Loucy (cell line): ENCODE data around the gene PCDHGA5.
A peak's percentile ranks its signal among the peaks of the same experiment; 100 is the strongest.

Source experiments
- CTCF ChIP-seq: fragments of 200-600 bp; sonication (generic); conservative IDR thresholded peaks from 2 replicates; pipeline ENCODE4 v1.5.1; 2014; ENCODE audit warnings: mild to moderate bottlenecking, antibody characterized with exemption, low read length
- EZH2phosphoT487 ChIP-seq: fragments of 200-600 bp; IDR thresholded peaks from 2 replicates; pipeline ENCODE4 v1.6.1; 2018; ENCODE audit warnings: antibody characterized with exemption, mild to moderate bottlenecking, moderate library complexity, borderline replicate concordance

DNA sequence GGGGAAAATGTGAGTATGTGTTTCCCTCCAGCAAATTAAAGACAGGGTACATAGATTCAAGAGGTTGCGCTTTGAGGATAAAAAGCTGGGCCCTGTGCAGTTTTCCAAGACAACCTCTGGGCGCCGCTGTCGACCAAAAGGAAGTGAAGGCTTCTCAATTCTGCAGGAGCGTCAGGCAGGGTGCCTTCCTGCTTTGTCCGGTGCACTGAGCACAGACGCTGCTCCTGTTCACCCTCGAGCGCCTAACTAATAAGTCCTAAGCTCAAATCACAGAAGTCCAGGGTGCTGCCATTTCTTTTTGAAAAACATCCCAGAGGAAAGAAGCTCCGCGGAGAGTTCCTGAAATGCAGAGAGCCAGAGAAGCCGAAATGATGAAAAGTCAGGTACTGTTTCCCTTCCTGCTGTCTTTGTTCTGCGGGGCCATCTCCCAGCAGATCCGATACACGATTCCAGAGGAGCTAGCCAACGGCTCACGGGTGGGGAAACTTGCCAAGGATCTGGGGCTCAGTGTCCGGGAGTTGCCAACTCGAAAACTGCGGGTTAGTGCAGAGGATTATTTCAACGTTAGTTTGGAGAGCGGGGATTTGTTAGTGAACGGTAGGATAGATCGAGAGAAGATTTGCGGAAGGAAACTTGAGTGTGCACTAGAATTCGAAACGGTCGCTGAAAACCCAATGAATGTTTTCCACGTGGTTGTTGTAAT is 13.9 kb upstream of the PCDHGA5 start, which contains the start of gene PCDHGB1:
- TF ChIP-seq CTCF (peak; percentile 65), EZH2phosphoT487 (no peak)
